ENCODE data around the gene PROC.

- TF ChIP-seq SUZ12 (IDR thresholded peaks at IDR 0.05; ENCODE audit: extremely low read depth, insufficient read depth, insufficient read length) (no peak), YY1 (IDR thresholded peaks at IDR 0.05; ENCODE audit: insufficient read depth, insufficient read length) (no peak), ZNF274 (IDR thresholded peaks at IDR 0.05; ENCODE audit: low read depth, low read length) (no peak)
These were observed 821 bp upstream of the PROC start for GRCh38 chr2:127417406-127417805.

Measured in NT2/D1 (cell line).